Erythroblast (primary cell): ENCODE results near the gene NNMT.

Experiments used
- GATA1 ChIP-seq: IDR thresholded peaks from 2 replicates; pipeline ENCODE4 v1.6.1; 2011; ENCODE audit warnings: low read depth, mild to moderate bottlenecking, control low read depth, low read length, moderate library complexity
- POLR2A ChIP-seq: IDR thresholded peaks from 2 replicates; pipeline ENCODE4 v1.6.1; 2011; ENCODE audit warnings: mild to moderate bottlenecking, low read length

- TF ChIP-seq POLR2A (no peak), GATA1 (no peak)
These were observed 4.8 kb upstream of the NNMT start for GRCh38 chr11:114291381-114291780.
